Endothelial cell of umbilical vein (primary cell): ENCODE data around the gene COL16A1. TPM values are rescaled to one million over a fixed set of nuclear protein-coding genes. Genes with fewer than 3 reads are reported as not detected.

ENCODE experiments used
- BruUV-seq: library from RNA; stranded (reverse); fragments of 400-500 nt; replicated peaks from 2 replicates; lab custom pipeline; 2021; lab: Mats Ljungman, UMichigan
- CTCF ChIA-PET: fragments of 300-600, 350-600 bp; sonication (Branson Sonifier 250); formaldehyde crosslinking; loops from one replicate; lab custom pipeline; 2021; ENCODE audit warnings: antibody characterized with exemption, inconsistent platforms; lab: Charles Lee
- POLR2A ChIA-PET: fragments of 300-600, 350-600 bp; sonication (Branson Sonifier 250); formaldehyde crosslinking; loops from one replicate; lab custom pipeline; 2021; ENCODE audit warnings: antibody characterized with exemption, inconsistent platforms; lab: Charles Lee
- DNase-seq: peaks from one replicate; pipeline ENCODE4 v3.0.0-alpha.2; 2011; ENCODE audit warnings: low read depth, low spot score
- FAIRE-seq: peaks from 2 replicates; lab custom pipeline; 2011; peaks lifted over from hg19 to GRCh38; lab: Jason Lieb, UNC
- H2AFZ ChIP-seq: 2 replicates; pipeline ENCODE4 v1.6.0; 2012; ENCODE audit warnings: low read depth, low read length, control low read depth, inconsistent platforms
- H3K27ac ChIP-seq: 2 replicates; pipeline ENCODE4 v1.5.1; 2011; ENCODE audit warnings: low read depth, mild to moderate bottlenecking, control low read depth, low read length, moderate library complexity; ENCODE audit not compliant: insufficient read depth
- H3K27me3 ChIP-seq, 2 experiments: 2 replicates each; pipeline versions ENCODE4 v1.6.0 to v1.6.1; 2011; ENCODE audit warnings: low read length in 2 of 2, mixed read lengths in 1 of 2; ENCODE audit not compliant: control insufficient read depth in 2 of 2, insufficient read depth in 2 of 2
- H3K36me3 ChIP-seq, 2 experiments: 2 replicates in 1 of 2; 3 replicates in 1 of 2; pipeline ENCODE4 v1.5.1; 2011; ENCODE audit warnings: low read length in 2 of 2, mild to moderate bottlenecking in 1 of 2, moderate library complexity in 1 of 2; ENCODE audit not compliant: control insufficient read depth in 2 of 2, insufficient read depth in 2 of 2; ENCODE audit errors: extremely low read depth in 1 of 2
- H3K4me1 ChIP-seq: 3 replicates; pipeline ENCODE4 v1.5.1; 2011; ENCODE audit warnings: mild to moderate bottlenecking, low read length; ENCODE audit not compliant: control insufficient read depth, insufficient read depth; ENCODE audit errors: extremely low read depth
- H3K4me2 ChIP-seq: 2 replicates; pipeline ENCODE4 v1.6.1; 2011; ENCODE audit warnings: low read length, control low read depth, mixed read lengths; ENCODE audit not compliant: insufficient read depth
- H3K4me3 ChIP-seq, 3 experiments: fragments of 200-600 bp in 1 of 3; sonication (generic), shearing (Covaris generic) in 1 of 3; replicated peaks in 1 of 3; 2 replicates each; pipeline ENCODE4 v1.5.1; 2011 to 2016; ENCODE audit warnings: control low read depth in 3 of 3, low read length in 3 of 3, mild to moderate bottlenecking in 2 of 3, inconsistent platforms in 1 of 3, low read depth in 1 of 3, moderate library complexity in 1 of 3; ENCODE audit not compliant: insufficient read depth in 1 of 3
- H3K79me2 ChIP-seq: 2 replicates; pipeline ENCODE4 v1.6.0; 2012; ENCODE audit warnings: low read length, inconsistent platforms; ENCODE audit not compliant: control insufficient read depth, insufficient read depth
- H3K9ac ChIP-seq: replicated peaks from 2 replicates; pipeline ENCODE3; 2011; ENCODE audit warnings: low read length, control low read depth; ENCODE audit not compliant: insufficient read depth; ENCODE audit errors: extremely low read depth
- H3K9me1 ChIP-seq: replicated peaks from 3 replicates; pipeline ENCODE4 v1.6.0; 2011; ENCODE audit warnings: mild to moderate bottlenecking, low read length; ENCODE audit not compliant: control insufficient read depth, insufficient read depth; ENCODE audit errors: extremely low read depth
- H3K9me3 ChIP-seq: replicated peaks from 2 replicates; pipeline ENCODE4 v1.5.1; 2012; ENCODE audit warnings: low read length, inconsistent platforms; ENCODE audit not compliant: control insufficient read depth, insufficient read depth
- H4K20me1 ChIP-seq: replicated peaks from 2 replicates; pipeline ENCODE3; 2011; ENCODE audit warnings: mild to moderate bottlenecking, low read length; ENCODE audit not compliant: control insufficient read depth, insufficient read depth; ENCODE audit errors: extremely low read depth
- EZH2 ChIP-seq: IDR thresholded peaks from 2 replicates; pipeline ENCODE4 v1.6.1; 2012; ENCODE audit warnings: borderline replicate concordance, low read depth, mild to moderate bottlenecking, moderate library complexity, low read length, inconsistent platforms; ENCODE audit not compliant: severe bottlenecking
- POLR2A ChIP-seq: IDR thresholded peaks from 2 replicates; pipeline ENCODE4 v1.6.1; 2012; ENCODE audit warnings: low read depth, mild to moderate bottlenecking, control low read depth, low read length
- dilution Hi-C: fragments of 300-500 bp; cut with MboI; formaldehyde crosslinking; loops from one replicate; pipeline ENCODE4 v1.15.0; 2019; ENCODE audit warnings: low sequenced_read_pairs; ENCODE audit not compliant: extremely low pct_ligation_motif_present
- intact Hi-C: fragments of 100-400 bp; cut with micrococcal nuclease; formaldehyde crosslinking; loops from one replicate; pipeline ENCODE4 v1.10.0; 2022
- polyA plus RNA-seq, 4 experiments: library from polyadenylated mRNA; depleted of rRNA in 3 of 4; stranded (reverse) in 3 of 4; unstranded in 1 of 4; fragments of >200 nt; gene quantifications; 2 replicates each; pipeline versions ENCODE4 v1.2.1 to v1.2.3, GENCODE V29; 2011 to 2012; ENCODE audit warnings: missing spikeins in 1 of 4
- total RNA-seq: library from RNA; stranded (reverse); gene quantifications from 2 replicates; pipeline ENCODE4 v1.2.3, GENCODE V29; 2021

COL16A1 gene
- total and polyA plus RNA-seq, 2 donors (not counting 3 experiments of a cell fraction or from before 2014, with no cell fraction given), result 0.68 to 1.2 TPM

DNA sequence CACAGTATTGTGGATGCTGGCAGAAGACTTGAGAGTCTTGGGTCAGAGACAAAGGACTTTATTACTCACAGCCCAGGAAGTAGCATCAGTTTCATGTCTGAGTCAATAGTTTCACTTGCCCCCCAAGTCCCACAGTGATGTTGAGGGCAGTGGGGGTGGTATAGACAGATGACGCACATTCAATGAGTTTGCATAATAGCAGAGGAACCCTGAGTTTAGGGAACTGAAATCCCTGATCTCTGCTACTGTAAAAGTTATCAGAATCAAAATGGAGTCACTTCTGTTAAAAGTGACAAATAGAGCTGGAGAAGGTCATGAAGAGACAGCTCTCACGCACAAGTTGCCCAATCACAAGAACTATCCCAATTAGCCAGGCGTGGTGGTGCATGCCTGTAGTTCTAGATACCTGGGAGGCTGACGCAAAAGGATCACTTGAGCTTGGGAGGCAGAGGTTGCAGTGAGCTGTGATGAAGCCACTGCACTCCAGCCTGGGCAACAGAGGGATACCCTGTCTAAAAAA lies 97.8 kb downstream of the COL16A1 start:
- CTCF ChIA-PET, result interaction anchor here (1.6 to 4.6 kb wide), 2 partner anchors 11 to 13 kb away, joined by 3 to 15 read pairs; no protein-coding TSS in a partner anchor

More for the DNA sequence above, 97.8 kb downstream of the COL16A1 start:
- H3K4me1 ChIP-seq, result no peaks in the 10 kb centered on the region
- no peaks in the 10 kb centered on the region for H4K20me1 ChIP-seq
- peaks cover 0 to 2% of the 10 kb centered on the region in 2 experiments for H3K27me3 ChIP-seq
- no peak overlapping the region for H2AFZ ChIP-seq
- H3K79me2 ChIP-seq, result no peaks in the 10 kb centered on the region
- H3K9ac ChIP-seq, result no peak overlapping the region
- BruUV-seq, result no TSS peak
- no peak overlapping the region for H3K27ac ChIP-seq
- H3K36me3 ChIP-seq, result no peaks in the 10 kb centered on the region
- H3K4me2 ChIP-seq, result no peak overlapping the region
- no peak for TF ChIP-seq EZH2
- no peak for TF ChIP-seq POLR2A
- FAIRE-seq (no peak), DNase-seq (no peak)
- H3K4me3 ChIP-seq, result no peak overlapping the region
- dilution Hi-C loops, result no loop called here
- no peaks in the 10 kb centered on the region for H3K9me3 ChIP-seq
- POLR2A ChIA-PET, result no interaction called here
- H3K9me1 ChIP-seq, result no peaks in the 10 kb centered on the region
- intact Hi-C loops, result no loop called here

Other genes with a start within 250 kb of the COL16A1 start
- gene TINAGL1, start 127.5 kb downstream of the COL16A1 start, total RNA-seq, result 298 and 312 TPM in 2 replicates
- 477 and 555 TPM in 2 replicates for gene TINAGL1, start 127.5 kb downstream of the COL16A1 start, polyA plus RNA-seq
- gene HCRTR1, start 86.3 kb downstream of the COL16A1 start, total RNA-seq, result 0.93 and 1.4 TPM in 2 replicates
- 1.3 and 1.5 TPM in 2 replicates for gene HCRTR1, start 86.3 kb downstream of the COL16A1 start, polyA plus RNA-seq
- gene PEF1, start 59.1 kb downstream of the COL16A1 start, total RNA-seq, result 66.5 and 73.3 TPM in 2 replicates
- 149 and 161 TPM in 2 replicates for gene PEF1, start 59.1 kb downstream of the COL16A1 start, polyA plus RNA-seq
- 1.5 and 3.1 TPM in 2 replicates for gene ADGRB2, start 60.3 kb upstream of the COL16A1 start, total RNA-seq
- 1.3 and 2.2 TPM in 2 replicates for gene ADGRB2, start 60.3 kb upstream of the COL16A1 start, polyA plus RNA-seq
- gene SPOCD1, start 112.0 kb upstream of the COL16A1 start, total RNA-seq, result 0.27 and 24.9 TPM in 2 replicates
- gene SPOCD1, start 112.0 kb upstream of the COL16A1 start, polyA plus RNA-seq, result 33.0 and 40.1 TPM in 2 replicates
- gene PTP4A2, start 234.4 kb upstream of the COL16A1 start, total RNA-seq, result 172 and 184 TPM in 2 replicates
- gene PTP4A2, start 234.4 kb upstream of the COL16A1 start, polyA plus RNA-seq, result 44.4 and 74.1 TPM in 2 replicates